K562 (cell line): ENCODE results near the gene PHOSPHO1. TPM values are rescaled to one million over a fixed set of nuclear protein-coding genes. Genes with fewer than 3 reads are reported as not detected.

Experiments used
- ATAC-seq: fragments of 200-7000 bp; cut with Tn5 transposase; 3 replicates; pipeline ENCODE4 v1.9.1; 2020; ENCODE audit warnings: moderate library complexity
- BruUV-seq: library from RNA; stranded (reverse); fragments of 400-500 nt; replicated peaks from 2 replicates; lab custom pipeline; 2021; lab: Mats Ljungman, UMichigan
- CTCF ChIA-PET: fragments of 300-600 bp; formaldehyde crosslinking; extraction: SDS; loops from one replicate; lab custom pipeline; 2021; ENCODE audit warnings: low intra/inter-chr PET ratio; lab: Yijun Ruan, JAX
- POLR2A ChIA-PET: fragments of 300-600, 350-650 bp; sonication (Branson Sonifier 250); formaldehyde crosslinking; extraction: SDS; loops from one replicate; lab custom pipeline; 2021; ENCODE audit warnings: antibody characterized with exemption, inconsistent platforms; lab: Yijun Ruan, JAX
- DNase-seq, 4 experiments: peaks; one replicate each; pipeline versions ENCODE4 v3.0.0 to v3.0.0-alpha.2; 2011 to 2018; ENCODE audit warnings: low spot score in 3 of 4, mixed read lengths in 3 of 4; ENCODE audit errors: extremely low read depth in 1 of 4
- FAIRE-seq: peaks from 2 replicates; lab custom pipeline; 2011; peaks lifted over from hg19 to GRCh38; lab: Jason Lieb, UNC
- H2AFZ ChIP-seq: 2 replicates; pipeline ENCODE4 v1.6.0; 2011; ENCODE audit warnings: low read depth, low read length, control low read depth, inconsistent platforms
- H3K27ac ChIP-seq: fragments of 200-600 bp; 3 replicates; pipeline ENCODE4 v1.8.0; 2011; ENCODE audit warnings: low read depth, mild to moderate bottlenecking, control low read depth, inconsistent platforms, low read length, moderate library complexity, mixed read lengths; ENCODE audit errors: extremely low read depth
- H3K27me3 ChIP-seq, 2 experiments: fragments of 300-600 bp in 1 of 2; 2 replicates in 1 of 2; 3 replicates in 1 of 2; pipeline versions ENCODE4 v1.6.0 to v1.8.0; 2011; ENCODE audit warnings: inconsistent platforms in 2 of 2, low read length in 2 of 2, mild to moderate bottlenecking in 1 of 2, mixed read lengths in 1 of 2, moderate library complexity in 1 of 2; ENCODE audit not compliant: control insufficient read depth in 2 of 2, insufficient read depth in 2 of 2
- H3K36me3 ChIP-seq: fragments of 300-600 bp; 3 replicates; pipeline ENCODE4 v1.8.0; 2011; ENCODE audit warnings: mild to moderate bottlenecking, low read length, inconsistent platforms; ENCODE audit not compliant: control insufficient read depth, insufficient read depth
- H3K4me1 ChIP-seq, 2 experiments: fragments of 200-600 bp in 1 of 2; replicated peaks in 1 of 2; 2 replicates in 1 of 2; 3 replicates in 1 of 2; pipeline versions ENCODE4 v1.5.1 to v1.8.0; 2011; ENCODE audit warnings: inconsistent platforms in 2 of 2, low read length in 2 of 2, mild to moderate bottlenecking in 1 of 2, mixed read lengths in 1 of 2, moderate library complexity in 1 of 2; ENCODE audit not compliant: control insufficient read depth in 2 of 2, insufficient read depth in 2 of 2
- H3K4me2 ChIP-seq: 2 replicates; pipeline ENCODE4 v1.6.1; 2011; ENCODE audit warnings: low read length, control low read depth, inconsistent platforms, mixed read lengths; ENCODE audit not compliant: insufficient read depth
- H3K4me3 ChIP-seq: fragments of 200-600 bp; sonication (generic), shearing (Covaris generic); 2 replicates; pipeline ENCODE4 v1.5.1; 2016; ENCODE audit warnings: control low read depth, inconsistent platforms
- H3K79me2 ChIP-seq: fragments of 200-600 bp; 3 replicates; pipeline ENCODE4 v1.8.0; 2011; ENCODE audit warnings: low read length, inconsistent platforms; ENCODE audit not compliant: control insufficient read depth, insufficient read depth
- H3K9ac ChIP-seq, 2 experiments: 2 replicates each; pipeline versions ENCODE4 v1.6.0 to v1.6.1; 2011; ENCODE audit warnings: low read depth in 2 of 2, low read length in 2 of 2, control low read depth in 1 of 2, inconsistent platforms in 1 of 2, mild to moderate bottlenecking in 1 of 2, mixed read lengths in 1 of 2; ENCODE audit not compliant: insufficient read depth in 1 of 2
- H3K9me1 ChIP-seq: one replicate; pipeline ENCODE4 v1.6.0; 2011; ENCODE audit warnings: inconsistent platforms, mild to moderate bottlenecking, low read length, moderate library complexity; ENCODE audit not compliant: control insufficient read depth, insufficient read depth
- H3K9me3 ChIP-seq: replicated peaks from 2 replicates; pipeline ENCODE4 v1.5.1; 2011; ENCODE audit warnings: low read depth, low read length, inconsistent platforms; ENCODE audit not compliant: control insufficient read depth, insufficient read depth
- H4K20me1 ChIP-seq: replicated peaks from 2 replicates; pipeline ENCODE4 v1.6.1; 2011; ENCODE audit warnings: low read length, inconsistent platforms, mixed read lengths; ENCODE audit not compliant: control insufficient read depth, insufficient read depth
- ARHGAP35 ChIP-seq: fragments of 450-650 bp; IDR thresholded peaks from 2 replicates; pipeline ENCODE4 v1.6.1; 2018; ENCODE audit not compliant: partially characterized antibody
- BACH1 ChIP-seq: fragments of 200-800 bp; sonication (Bioruptor generic); IDR thresholded peaks from 2 replicates; pipeline ENCODE4 v1.6.1; 2016; ENCODE audit warnings: missing genetic modification characterization, missing compliant biosample characterization
- CCAR2 ChIP-seq: fragments of 200-400 bp; formaldehyde crosslinking; IDR thresholded peaks from 2 replicates; pipeline ENCODE4 v1.6.1; 2017; ENCODE audit warnings: mild to moderate bottlenecking, low read depth, low read length
- FOSL1 ChIP-seq: fragments of 200-800 bp; sonication (Bioruptor generic); conservative IDR thresholded peaks from 2 replicates; pipeline ENCODE4 v1.6.1; 2016; ENCODE audit warnings: missing genetic modification characterization, missing compliant biosample characterization
- PHB2 ChIP-seq: fragments of 450-650 bp; IDR thresholded peaks from 2 replicates; pipeline ENCODE4 v1.6.1; 2017; ENCODE audit warnings: low read depth
- ZNF224 ChIP-seq: sonication (generic); formaldehyde crosslinking; IDR thresholded peaks from 2 replicates; pipeline ENCODE4 v1.8.0; 2022; ENCODE audit warnings: mild to moderate bottlenecking, missing genetic modification reagents
- ZNF766 ChIP-seq: fragments of 200-800 bp; sonication (Bioruptor generic); conservative IDR thresholded peaks from 2 replicates; pipeline ENCODE4 v1.6.1; 2016; ENCODE audit warnings: missing genetic modification characterization, missing compliant biosample characterization
- WGBS: fragments of 100-300 bp; shearing (Covaris generic); methylation state at CpG from one replicate; pipeline ENCODE4 v1.1.6; 2016; ENCODE audit warnings: low coverage, mixed read lengths; ENCODE audit not compliant: insufficient coverage; ENCODE audit errors: missing lambda C conversion rate; 5-methylcytosine and 5-hydroxymethylcytosine counted together
- in situ Hi-C: fragments of 300-500 bp; cut with MboI; formaldehyde crosslinking; loops from 4 replicates; pipeline ENCODE4 v1.15.0; 2018; ENCODE audit warnings: inconsistent platforms, mixed read lengths
- intact Hi-C: fragments of 100-400 bp; cut with micrococcal nuclease; formaldehyde crosslinking; loops from 2 replicates; pipeline ENCODE4 v1.14.2; 2022
- polyA plus RNA-seq, 8 experiments: library from polyadenylated mRNA; depleted of rRNA in 4 of 8; stranded (reverse) in 5 of 8; unstranded in 3 of 8; fragments of >200 nt; fragmentation: Nextera tagmentation in 2 of 8; fragmentation: Illumina TruSeq in 1 of 8; extraction: Ambion mirVana in 2 of 8; extraction: Trizol in 1 of 8; gene quantifications; 2 replicates each; pipeline versions ENCODE4 v1.2.1 to v1.2.3, GENCODE V29; 2011 to 2014; ENCODE audit warnings: inconsistent platforms in 1 of 8, missing spikeins in 1 of 8
- total RNA-seq, 7 experiments: library from RNA; depleted of rRNA in 6 of 7; stranded (reverse); fragments of >200 nt in 6 of 7; fragmentation: Illumina TruSeq in 2 of 7; extraction: Trizol in 2 of 7; gene quantifications; 2 replicates each; pipeline versions ENCODE4 v1.2.1 to v1.2.3, GENCODE V29; 2011 to 2021; ENCODE audit warnings: low replicate concordance in 1 of 7
- TF ChIP-seq, protein P1 (sequence below): fragments of 450-650 bp; IDR thresholded peaks from 2 replicates; pipeline ENCODE4 v1.6.1; 2017; ENCODE audit warnings: antibody characterized with exemption, mild to moderate bottlenecking
- TF ChIP-seq, protein P2 (sequence below): fragments of 450-650 bp; IDR thresholded peaks from 2 replicates; pipeline ENCODE4 v1.6.1; 2016; ENCODE audit warnings: antibody characterized with exemption
- TF ChIP-seq, protein P3 (sequence below), 2 experiments: IDR thresholded peaks in 1 of 2; conservative IDR thresholded peaks in 1 of 2; 2 replicates each; pipeline ENCODE4 v1.6.1; 2016; ENCODE audit warnings: low read depth in 2 of 2, mild to moderate bottlenecking in 1 of 2, missing compliant biosample characterization in 1 of 2, missing genetic modification characterization in 1 of 2, moderate library complexity in 1 of 2
- TF ChIP-seq, protein P4 (sequence below): fragments of 200-800 bp; sonication (Bioruptor generic); IDR thresholded peaks from 2 replicates; pipeline ENCODE4 v1.6.1; 2017; ENCODE audit warnings: missing genetic modification characterization, missing compliant biosample characterization

The PHOSPHO1 gene
- total and polyA plus RNA-seq, 9 of the 15 experiments (the other 6 are each of a cell fraction or from before 2014, with no cell fraction given) = 0.06 to 0.07 TPM; not detected in 7

DNA sequence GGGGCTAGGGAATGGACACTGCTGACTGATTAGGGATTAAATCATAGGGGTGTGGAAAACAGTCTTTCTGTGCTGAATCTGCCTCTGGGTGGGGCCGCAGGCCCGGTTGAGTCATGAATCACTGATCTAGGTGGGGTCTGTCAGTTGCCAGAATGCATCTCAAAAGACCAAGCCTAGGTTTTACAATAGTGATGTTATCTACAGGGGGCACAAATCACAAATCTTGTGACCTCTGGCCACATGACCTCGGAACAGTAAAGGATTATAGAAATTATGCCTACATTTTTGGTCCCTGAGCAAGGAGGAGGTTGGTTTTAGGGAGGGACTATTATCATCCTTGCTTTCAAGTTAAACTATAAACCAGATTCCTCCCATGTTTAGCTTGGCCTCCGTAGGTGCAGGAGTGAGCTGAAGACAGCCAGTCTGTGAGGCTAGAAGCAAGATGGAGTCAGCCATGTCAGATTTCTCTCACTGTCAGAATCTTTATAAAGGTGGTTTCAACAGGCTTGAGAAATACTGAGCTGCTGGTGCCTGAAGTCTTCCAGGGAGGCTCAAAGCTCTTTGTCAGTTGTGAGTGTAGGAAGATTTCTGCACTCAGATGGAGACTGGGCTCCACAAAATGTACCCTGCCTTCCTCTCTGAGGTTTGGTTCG, 33.1 kb downstream of the PHOSPHO1 start:
- WGBS = 5% methylated on average over 5 of the region's 5 CpGs
- no peak overlapping the region for H2AFZ ChIP-seq
- H3K79me2 ChIP-seq = no peaks in the 10 kb centered on the region
- no peaks in the 10 kb centered on the region for H3K9me3 ChIP-seq
- ATAC-seq (no peak), DNase-seq (peak in 1 of 4 experiments; percentile 9), FAIRE-seq (no peak)
- H4K20me1 ChIP-seq = no peaks in the 10 kb centered on the region
- H3K36me3 ChIP-seq = no peaks in the 10 kb centered on the region
- no peak overlapping the region for H3K27ac ChIP-seq
- no peaks in the 10 kb centered on the region for H3K9me1 ChIP-seq
- H3K4me3 ChIP-seq = no peak overlapping the region
- H3K9ac ChIP-seq = no peak overlapping the region
- H3K4me1 ChIP-seq = peaks cover 4 to 7% of the 10 kb centered on the region in 2 experiments; a peak in 3 of 5 replicates
- CTCF ChIA-PET = no interaction called here
- intact Hi-C loops (no loop called here), in situ Hi-C loops (no loop called here)
- POLR2A ChIA-PET = no interaction called here
- no TSS peak for BruUV-seq
- H3K4me2 ChIP-seq = no peak overlapping the region
- H3K27me3 ChIP-seq = peaks cover 2 to 11% of the 10 kb centered on the region in 2 experiments; a peak in 3 of 5 replicates
- TF ChIP-seq ZNF224 (CRISPR knock-in tag) (no peak), BACH1 (tag) (peak; percentile 48; the same call in 1 of the 2 replicates), PHB2 (no peak), ZNF766 (CRISPR knock-in tag) (peak; percentile 57; the same call in 1 of the 2 replicates), ARHGAP35 (no peak), FOSL1 (tag) (0 out of 2 replicates have a peak, but pooled peaks have one; percentile 24), CCAR2 (no peak)
- TF ChIP-seq, protein P1, sequence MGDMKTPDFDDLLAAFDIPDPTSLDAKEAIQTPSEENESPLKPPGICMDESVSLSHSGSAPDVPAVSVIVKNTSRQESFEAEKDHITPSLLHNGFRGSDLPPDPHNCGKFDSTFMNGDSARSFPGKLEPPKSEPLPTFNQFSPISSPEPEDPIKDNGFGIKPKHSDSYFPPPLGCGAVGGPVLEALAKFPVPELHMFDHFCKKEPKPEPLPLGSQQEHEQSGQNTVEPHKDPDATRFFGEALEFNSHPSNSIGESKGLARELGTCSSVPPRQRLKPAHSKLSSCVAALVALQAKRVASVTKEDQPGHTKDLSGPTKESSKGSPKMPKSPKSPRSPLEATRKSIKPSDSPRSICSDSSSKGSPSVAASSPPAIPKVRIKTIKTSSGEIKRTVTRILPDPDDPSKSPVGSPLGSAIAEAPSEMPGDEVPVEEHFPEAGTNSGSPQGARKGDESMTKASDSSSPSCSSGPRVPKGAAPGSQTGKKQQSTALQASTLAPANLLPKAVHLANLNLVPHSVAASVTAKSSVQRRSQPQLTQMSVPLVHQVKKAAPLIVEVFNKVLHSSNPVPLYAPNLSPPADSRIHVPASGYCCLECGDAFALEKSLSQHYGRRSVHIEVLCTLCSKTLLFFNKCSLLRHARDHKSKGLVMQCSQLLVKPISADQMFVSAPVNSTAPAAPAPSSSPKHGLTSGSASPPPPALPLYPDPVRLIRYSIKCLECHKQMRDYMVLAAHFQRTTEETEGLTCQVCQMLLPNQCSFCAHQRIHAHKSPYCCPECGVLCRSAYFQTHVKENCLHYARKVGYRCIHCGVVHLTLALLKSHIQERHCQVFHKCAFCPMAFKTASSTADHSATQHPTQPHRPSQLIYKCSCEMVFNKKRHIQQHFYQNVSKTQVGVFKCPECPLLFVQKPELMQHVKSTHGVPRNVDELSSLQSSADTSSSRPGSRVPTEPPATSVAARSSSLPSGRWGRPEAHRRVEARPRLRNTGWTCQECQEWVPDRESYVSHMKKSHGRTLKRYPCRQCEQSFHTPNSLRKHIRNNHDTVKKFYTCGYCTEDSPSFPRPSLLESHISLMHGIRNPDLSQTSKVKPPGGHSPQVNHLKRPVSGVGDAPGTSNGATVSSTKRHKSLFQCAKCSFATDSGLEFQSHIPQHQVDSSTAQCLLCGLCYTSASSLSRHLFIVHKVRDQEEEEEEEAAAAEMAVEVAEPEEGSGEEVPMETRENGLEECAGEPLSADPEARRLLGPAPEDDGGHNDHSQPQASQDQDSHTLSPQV = peak; percentile 33; the same call in 1 of the 2 replicates
- TF ChIP-seq, protein P2, sequence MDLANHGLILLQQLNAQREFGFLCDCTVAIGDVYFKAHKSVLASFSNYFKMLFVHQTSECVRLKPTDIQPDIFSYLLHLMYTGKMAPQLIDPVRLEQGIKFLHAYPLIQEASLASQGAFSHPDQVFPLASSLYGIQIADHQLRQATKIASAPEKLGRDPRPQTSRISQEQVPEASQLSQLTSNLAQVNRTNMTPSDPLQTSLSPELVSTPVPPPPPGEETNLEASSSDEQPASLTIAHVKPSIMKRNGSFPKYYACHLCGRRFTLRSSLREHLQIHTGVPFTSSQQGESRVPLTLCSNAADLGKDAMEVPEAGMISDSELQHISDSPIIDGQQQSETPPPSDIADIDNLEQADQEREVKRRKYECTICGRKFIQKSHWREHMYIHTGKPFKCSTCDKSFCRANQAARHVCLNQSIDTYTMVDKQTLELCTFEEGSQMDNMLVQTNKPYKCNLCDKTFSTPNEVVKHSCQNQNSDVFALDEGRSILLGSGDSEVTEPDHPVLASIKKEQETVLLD = no peak
- TF ChIP-seq, protein P3, sequence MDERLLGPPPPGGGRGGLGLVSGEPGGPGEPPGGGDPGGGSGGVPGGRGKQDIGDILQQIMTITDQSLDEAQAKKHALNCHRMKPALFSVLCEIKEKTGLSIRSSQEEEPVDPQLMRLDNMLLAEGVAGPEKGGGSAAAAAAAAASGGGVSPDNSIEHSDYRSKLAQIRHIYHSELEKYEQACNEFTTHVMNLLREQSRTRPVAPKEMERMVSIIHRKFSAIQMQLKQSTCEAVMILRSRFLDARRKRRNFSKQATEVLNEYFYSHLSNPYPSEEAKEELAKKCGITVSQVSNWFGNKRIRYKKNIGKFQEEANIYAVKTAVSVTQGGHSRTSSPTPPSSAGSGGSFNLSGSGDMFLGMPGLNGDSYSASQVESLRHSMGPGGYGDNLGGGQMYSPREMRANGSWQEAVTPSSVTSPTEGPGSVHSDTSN (CRISPR knock-in tag; IDR thresholded peaks at IDR 0.05; ENCODE audit: low read depth) = no peak
- TF ChIP-seq, protein P3 (tag; conservative IDR thresholded peaks at IDR 0.05; ENCODE audit: low read depth) = 0 out of 2 replicates have a peak, but pooled peaks have one; percentile 6
- TF ChIP-seq, protein P4, sequence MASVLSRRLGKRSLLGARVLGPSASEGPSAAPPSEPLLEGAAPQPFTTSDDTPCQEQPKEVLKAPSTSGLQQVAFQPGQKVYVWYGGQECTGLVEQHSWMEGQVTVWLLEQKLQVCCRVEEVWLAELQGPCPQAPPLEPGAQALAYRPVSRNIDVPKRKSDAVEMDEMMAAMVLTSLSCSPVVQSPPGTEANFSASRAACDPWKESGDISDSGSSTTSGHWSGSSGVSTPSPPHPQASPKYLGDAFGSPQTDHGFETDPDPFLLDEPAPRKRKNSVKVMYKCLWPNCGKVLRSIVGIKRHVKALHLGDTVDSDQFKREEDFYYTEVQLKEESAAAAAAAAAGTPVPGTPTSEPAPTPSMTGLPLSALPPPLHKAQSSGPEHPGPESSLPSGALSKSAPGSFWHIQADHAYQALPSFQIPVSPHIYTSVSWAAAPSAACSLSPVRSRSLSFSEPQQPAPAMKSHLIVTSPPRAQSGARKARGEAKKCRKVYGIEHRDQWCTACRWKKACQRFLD (CRISPR knock-in tag) = 0 out of 2 replicates have a peak, but pooled peaks have one; percentile 43
